ENCODE results near the gene IDH3G. TPM values are rescaled to one million over a fixed set of nuclear protein-coding genes. Genes with fewer than 3 reads are reported as not detected.

IDH3G gene
- total RNA-seq, 1 experiment from 2014 or later: 71.2 TPM

DNA sequence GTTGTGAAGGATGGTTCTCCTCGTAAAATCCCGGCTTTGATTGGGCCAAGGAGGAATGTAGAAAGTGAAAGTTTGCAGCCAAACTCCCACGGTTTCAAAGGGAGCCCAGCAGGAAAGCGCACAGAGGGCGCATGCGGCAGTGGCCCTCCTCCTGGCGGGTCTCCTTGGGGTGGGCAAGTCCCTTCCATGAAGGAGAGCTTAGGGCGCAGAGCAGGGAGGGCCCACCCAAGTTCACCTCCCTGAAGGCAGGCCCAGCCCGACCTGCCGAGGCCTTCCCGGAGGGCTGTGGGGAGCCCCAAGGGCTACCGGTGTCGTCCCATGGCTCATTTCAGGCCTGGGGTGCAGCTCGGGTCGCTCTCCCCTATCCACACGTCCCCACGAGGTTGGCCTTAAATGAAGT is 34.1 kb upstream of the IDH3G start:
- Mint-ChIP-seq H3K27ac (ENCODE audit: unreplicated experiment) (no peak overlapping the region), H3K9me3 (ENCODE audit: low read depth, unreplicated experiment) (no peaks in the 10 kb centered on the region), H3K4me3 (ENCODE audit: low read depth, unreplicated experiment) (no peak overlapping the region), H3K27me3 (ENCODE audit: unreplicated experiment) (peaks cover 86% of the 10 kb centered on the region), H3K36me3 (ENCODE audit: insufficient read depth, unreplicated experiment) (no peaks in the 10 kb centered on the region), H3K4me1 (ENCODE audit: low read depth, unreplicated experiment) (no peaks in the 10 kb centered on the region)
- no peak for DNase-seq
- intact Hi-C loops (cut with micrococcal nuclease; ENCODE audit: unreplicated experiment): no loop called here
- TF ChIP-seq, protein P1, sequence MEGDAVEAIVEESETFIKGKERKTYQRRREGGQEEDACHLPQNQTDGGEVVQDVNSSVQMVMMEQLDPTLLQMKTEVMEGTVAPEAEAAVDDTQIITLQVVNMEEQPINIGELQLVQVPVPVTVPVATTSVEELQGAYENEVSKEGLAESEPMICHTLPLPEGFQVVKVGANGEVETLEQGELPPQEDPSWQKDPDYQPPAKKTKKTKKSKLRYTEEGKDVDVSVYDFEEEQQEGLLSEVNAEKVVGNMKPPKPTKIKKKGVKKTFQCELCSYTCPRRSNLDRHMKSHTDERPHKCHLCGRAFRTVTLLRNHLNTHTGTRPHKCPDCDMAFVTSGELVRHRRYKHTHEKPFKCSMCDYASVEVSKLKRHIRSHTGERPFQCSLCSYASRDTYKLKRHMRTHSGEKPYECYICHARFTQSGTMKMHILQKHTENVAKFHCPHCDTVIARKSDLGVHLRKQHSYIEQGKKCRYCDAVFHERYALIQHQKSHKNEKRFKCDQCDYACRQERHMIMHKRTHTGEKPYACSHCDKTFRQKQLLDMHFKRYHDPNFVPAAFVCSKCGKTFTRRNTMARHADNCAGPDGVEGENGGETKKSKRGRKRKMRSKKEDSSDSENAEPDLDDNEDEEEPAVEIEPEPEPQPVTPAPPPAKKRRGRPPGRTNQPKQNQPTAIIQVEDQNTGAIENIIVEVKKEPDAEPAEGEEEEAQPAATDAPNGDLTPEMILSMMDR (IDR thresholded peaks at IDR 0.05; ENCODE audit: unreplicated experiment): no peak
- BruUV-seq (replicated peaks): no TSS peak
- CTCF ChIA-PET: no interaction called here

DNA sequence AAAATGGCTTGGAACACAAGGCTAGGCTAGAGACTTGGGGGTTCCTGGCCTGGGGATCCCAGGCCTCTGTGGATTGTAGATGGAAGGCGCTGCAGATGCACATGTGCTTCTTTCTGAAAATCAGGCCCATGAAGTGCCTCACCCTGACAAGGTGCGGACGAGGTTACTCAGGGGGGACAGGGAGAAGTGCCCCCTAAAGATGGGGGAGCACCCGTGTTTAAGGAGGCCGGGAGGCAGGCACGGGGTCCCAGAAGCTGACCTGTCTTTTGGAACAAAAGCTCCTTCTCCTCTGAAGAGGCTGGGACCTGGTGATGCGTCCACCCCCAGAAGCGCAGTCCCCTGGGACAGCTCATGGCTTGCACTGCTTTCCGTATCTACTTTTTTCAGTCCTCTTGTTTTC is 33.7 kb upstream of the IDH3G start:
- H3K27ac Mint-ChIP-seq (ENCODE audit: unreplicated experiment): no peak overlapping the region
- peaks cover 86% of the 10 kb centered on the region for H3K27me3 Mint-ChIP-seq (ENCODE audit: unreplicated experiment)
- H3K36me3 Mint-ChIP-seq (ENCODE audit: insufficient read depth, unreplicated experiment): no peaks in the 10 kb centered on the region
- TF ChIP-seq, protein P1 (IDR thresholded peaks at IDR 0.05; ENCODE audit: unreplicated experiment): no peak
- H3K4me3 Mint-ChIP-seq (ENCODE audit: low read depth, unreplicated experiment): no peak overlapping the region
- H3K9me3 Mint-ChIP-seq (ENCODE audit: low read depth, unreplicated experiment): no peaks in the 10 kb centered on the region
- CTCF ChIA-PET: no interaction called here
- BruUV-seq (replicated peaks): no TSS peak
- no peak for DNase-seq
- H3K4me1 Mint-ChIP-seq (ENCODE audit: low read depth, unreplicated experiment): no peaks in the 10 kb centered on the region
- intact Hi-C loops (cut with micrococcal nuclease; ENCODE audit: unreplicated experiment): no loop called here

DNA sequence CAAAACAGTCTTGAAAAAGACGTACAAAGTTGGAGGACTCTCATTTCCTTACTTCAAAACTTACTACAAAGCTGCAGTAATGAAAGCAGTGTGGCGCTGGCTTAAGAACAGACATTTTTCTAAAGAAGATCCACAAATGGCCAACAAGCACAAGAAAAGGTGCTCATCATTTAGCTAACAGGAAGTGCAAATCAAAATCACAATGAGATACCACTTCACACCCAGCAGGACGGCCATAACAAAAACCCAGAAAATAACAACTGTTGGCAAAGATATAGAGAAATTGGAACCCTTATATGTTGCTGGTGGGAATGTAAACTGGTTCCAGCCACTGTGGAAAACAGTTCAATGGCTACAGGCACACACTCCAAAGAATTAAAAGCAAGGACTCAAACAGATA is 32.8 kb upstream of the IDH3G start:
- H3K36me3 Mint-ChIP-seq (ENCODE audit: insufficient read depth, unreplicated experiment): no peaks in the 10 kb centered on the region
- DNase-seq: no peak
- no peak overlapping the region for H3K4me3 Mint-ChIP-seq (ENCODE audit: low read depth, unreplicated experiment)
- H3K9me3 Mint-ChIP-seq (ENCODE audit: low read depth, unreplicated experiment): no peaks in the 10 kb centered on the region
- TF ChIP-seq, protein P1 (IDR thresholded peaks at IDR 0.05; ENCODE audit: unreplicated experiment): no peak
- intact Hi-C loops (cut with micrococcal nuclease; ENCODE audit: unreplicated experiment): no loop called here
- H3K4me1 Mint-ChIP-seq (ENCODE audit: low read depth, unreplicated experiment): no peaks in the 10 kb centered on the region
- no TSS peak for BruUV-seq (replicated peaks)
- H3K27me3 Mint-ChIP-seq (ENCODE audit: unreplicated experiment): peaks cover 82% of the 10 kb centered on the region
- CTCF ChIA-PET: no interaction called here
- no peak overlapping the region for H3K27ac Mint-ChIP-seq (ENCODE audit: unreplicated experiment)

GRCh38 chrX:153825042-153825441 is 30.9 kb upstream of the IDH3G start:
- Mint-ChIP-seq H3K9me3 (ENCODE audit: low read depth, unreplicated experiment) (no peaks in the 10 kb centered on the region), H3K4me1 (ENCODE audit: low read depth, unreplicated experiment) (no peaks in the 10 kb centered on the region), H3K4me3 (ENCODE audit: low read depth, unreplicated experiment) (no peak overlapping the region), H3K27ac (ENCODE audit: unreplicated experiment) (no peak overlapping the region), H3K27me3 (ENCODE audit: unreplicated experiment) (peaks cover 70% of the 10 kb centered on the region), H3K36me3 (ENCODE audit: insufficient read depth, unreplicated experiment) (no peaks in the 10 kb centered on the region)
- TF ChIP-seq, protein P1 (IDR thresholded peaks at IDR 0.05; ENCODE audit: unreplicated experiment): no peak
- CTCF ChIA-PET: no interaction called here
- DNase-seq: no peak
- no TSS peak for BruUV-seq (replicated peaks)
- intact Hi-C loops (cut with micrococcal nuclease; ENCODE audit: unreplicated experiment): no loop called here

DNA sequence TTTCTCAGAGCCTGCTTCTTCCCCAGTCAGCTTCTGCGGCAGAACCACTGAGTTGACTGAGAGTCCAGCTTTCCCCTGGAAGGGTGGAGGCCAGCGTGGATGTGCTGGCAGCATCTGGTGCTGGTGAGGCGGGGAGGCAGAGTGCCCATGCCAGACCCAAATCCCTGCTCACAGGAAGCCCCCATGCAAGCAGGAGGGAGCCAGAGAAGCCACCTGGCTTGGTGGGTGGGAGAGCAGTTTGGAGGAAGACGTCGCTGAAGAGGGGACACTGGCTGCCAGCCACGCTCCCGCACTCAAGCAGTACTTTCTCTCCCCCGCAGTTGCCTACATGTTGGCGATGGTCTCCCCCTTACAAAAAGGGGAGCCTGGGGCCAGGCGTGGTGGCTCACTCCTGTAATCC is 30.2 kb upstream of the IDH3G start:
- intact Hi-C loops (cut with micrococcal nuclease; ENCODE audit: unreplicated experiment): no loop called here
- no peak for DNase-seq
- no TSS peak for BruUV-seq (replicated peaks)
- Mint-ChIP-seq H3K36me3 (ENCODE audit: insufficient read depth, unreplicated experiment) (no peaks in the 10 kb centered on the region), H3K9me3 (ENCODE audit: low read depth, unreplicated experiment) (no peaks in the 10 kb centered on the region), H3K27ac (ENCODE audit: unreplicated experiment) (no peak overlapping the region), H3K4me3 (ENCODE audit: low read depth, unreplicated experiment) (no peak overlapping the region), H3K27me3 (ENCODE audit: unreplicated experiment) (peaks cover 72% of the 10 kb centered on the region), H3K4me1 (ENCODE audit: low read depth, unreplicated experiment) (no peaks in the 10 kb centered on the region)
- CTCF ChIA-PET: no interaction called here
- TF ChIP-seq, protein P1 (IDR thresholded peaks at IDR 0.05; ENCODE audit: unreplicated experiment): no peak
